ENCODE data around the gene ROBO2. TPM values are rescaled to one million over a fixed set of nuclear protein-coding genes. Genes with fewer than 3 reads are reported as not detected.

The ROBO2 gene
- polyA plus RNA-seq, 1 experiment: 1.6 TPM

GRCh38 chr3:77373619-77374018 lies 333.7 kb downstream of the ROBO2 start:
- TF ChIP-seq CTCF (IDR thresholded peaks at IDR 0.05; ENCODE audit: insufficient read depth, low read depth, low read length): no peak
- DNase-seq (ENCODE audit: low read depth): no peak
- no peak overlapping the region for H3K4me3 ChIP-seq (ENCODE audit: low read depth, low read length)
- CTCF ChIA-PET: interaction anchor here (1.3 kb wide), 1 partner anchor 13 kb away, joined by 3 read pairs; no protein-coding TSS in a partner anchor
- POLR2A ChIA-PET: no interaction called here
- no peaks in the 10 kb centered on the region for H3K36me3 ChIP-seq (ENCODE audit: control insufficient read depth, insufficient read depth, low read length)
- H3K27me3 ChIP-seq (ENCODE audit: control insufficient read depth, insufficient read depth, low read length): no peaks in the 10 kb centered on the region

- Histone ChIP-seq H3K4me3 (ENCODE audit: low read depth, low read length) (no peak overlapping the region), H3K27me3 (ENCODE audit: control insufficient read depth, insufficient read depth, low read length) (no peaks in the 10 kb centered on the region), H3K36me3 (ENCODE audit: control insufficient read depth, insufficient read depth, low read length) (no peaks in the 10 kb centered on the region)
- no peak for TF ChIP-seq CTCF (IDR thresholded peaks at IDR 0.05; ENCODE audit: insufficient read depth, low read depth, low read length)
- ChIA-PET CTCF (no interaction called here), POLR2A (interaction anchor here (0.7 kb wide), 1 partner anchor 12 kb away, joined by 5 read pairs; no protein-coding TSS in a partner anchor)
- DNase-seq (ENCODE audit: low read depth): no peak
These were observed 336.6 kb downstream of the ROBO2 start for GRCh38 chr3:77376511-77376910.

- no peak for TF ChIP-seq CTCF (IDR thresholded peaks at IDR 0.05; ENCODE audit: insufficient read depth, low read depth, low read length)
- CTCF ChIA-PET: no interaction called here
- POLR2A ChIA-PET: no interaction called here
These were observed 337.8 kb downstream of the ROBO2 start for GRCh38 chr3:77377717-77378116.

GRCh38 chr3:77380136-77380535 lies 340.2 kb downstream of the ROBO2 start:
- no peak for TF ChIP-seq CTCF (IDR thresholded peaks at IDR 0.05; ENCODE audit: insufficient read depth, low read depth, low read length)
- ChIA-PET POLR2A (no interaction called here), CTCF (no interaction called here)
- Histone ChIP-seq H3K36me3 (ENCODE audit: control insufficient read depth, insufficient read depth, low read length) (no peaks in the 10 kb centered on the region), H3K27me3 (ENCODE audit: control insufficient read depth, insufficient read depth, low read length) (no peaks in the 10 kb centered on the region), H3K4me3 (ENCODE audit: low read depth, low read length) (no peak overlapping the region)
- no peak for DNase-seq (ENCODE audit: low read depth)

More at GRCh38 chr3:77377717-77378116, 337.8 kb downstream of the ROBO2 start:
- Histone ChIP-seq H3K36me3 (ENCODE audit: control insufficient read depth, insufficient read depth, low read length) (no peaks in the 10 kb centered on the region), H3K27me3 (ENCODE audit: control insufficient read depth, insufficient read depth, low read length) (no peaks in the 10 kb centered on the region), H3K4me3 (ENCODE audit: low read depth, low read length) (no peak overlapping the region)
- DNase-seq (ENCODE audit: low read depth): no peak

GRCh38 chr3:77381431-77381830 lies 341.5 kb downstream of the ROBO2 start:
- Histone ChIP-seq H3K4me3 (ENCODE audit: low read depth, low read length) (no peak overlapping the region), H3K36me3 (ENCODE audit: control insufficient read depth, insufficient read depth, low read length) (no peaks in the 10 kb centered on the region), H3K27me3 (ENCODE audit: control insufficient read depth, insufficient read depth, low read length) (no peaks in the 10 kb centered on the region)
- ChIA-PET CTCF (no interaction called here), POLR2A (no interaction called here)
- no peak for TF ChIP-seq CTCF (IDR thresholded peaks at IDR 0.05; ENCODE audit: insufficient read depth, low read depth, low read length)
- DNase-seq (ENCODE audit: low read depth): no peak

Data from BJ (cell line).